Measurements from ENCODE around the gene CRYM. TPM values are rescaled to one million over a fixed set of nuclear protein-coding genes. Genes with fewer than 3 reads are reported as not detected.
A peak's percentile ranks its signal among the peaks of the same experiment; 100 is the strongest.
"Not testable (repeated sequence)": the region's sequence is repeated elsewhere in the genome, so short reads cannot be mapped to it uniquely, and the experiment has no call there.

CRYM gene
- 1 to 10 TPM; 5.3 to 9.8 TPM for polyA plus RNA-seq

DNA sequence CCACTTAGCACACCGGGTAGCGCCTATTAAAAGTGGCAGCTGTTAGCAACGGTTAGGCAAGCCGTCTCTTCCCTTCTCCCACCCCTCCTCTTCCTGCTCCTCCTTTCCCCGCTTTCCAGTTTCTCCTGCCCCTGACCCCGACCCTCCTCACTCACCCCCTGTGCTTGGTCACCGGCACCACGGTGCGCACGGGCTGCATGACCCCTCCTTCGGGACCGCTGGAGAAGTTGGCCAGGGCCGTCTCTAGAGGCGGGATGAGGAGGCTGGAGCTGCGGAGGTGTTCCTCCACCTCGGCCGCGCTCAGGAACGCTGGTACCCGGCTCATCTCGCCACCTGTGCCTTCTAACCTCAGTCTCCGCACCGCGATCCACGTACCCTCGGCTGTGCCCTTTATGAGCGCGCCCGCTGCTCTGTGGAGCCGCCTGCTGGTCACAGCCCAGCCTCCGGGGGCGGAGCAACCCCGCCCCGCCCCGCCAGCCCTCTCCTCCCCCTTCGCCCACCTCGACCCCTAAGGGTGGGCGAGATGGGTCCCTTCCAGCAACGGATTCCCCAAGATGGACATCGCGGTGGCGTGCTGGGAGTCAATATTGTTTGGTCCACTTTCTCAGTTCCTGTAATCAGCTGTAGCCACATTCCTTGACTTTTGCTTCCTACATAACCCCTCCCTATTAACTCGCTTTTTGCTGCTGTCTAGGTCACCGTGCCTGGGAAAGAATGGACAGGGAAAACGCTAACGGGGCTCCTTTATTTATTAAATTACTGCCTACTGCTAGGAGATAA lies at the start of gene CRYM:
Gene CRYM (minus strand): TSS at position 364 of the 780 bp plus-strand sequence. CDS start 39 bp downstream, at position 325.
- H3K27ac ChIP-seq (ENCODE audit: low read depth in 2 of 2, low read length in 1 of 2) = no peak within 1 kb of the TSS
- H3K27me3 ChIP-seq (ENCODE audit: control insufficient read depth in 1 of 2, insufficient read depth in 2 of 2, low read length in 2 of 2) = no peaks in the 10 kb centered on the region
- no peaks in the 10 kb centered on the region for H3K36me3 ChIP-seq (ENCODE audit: control insufficient read depth in 2 of 2, insufficient read depth in 2 of 2, low read length in 1 of 2)
- peaks cover 2 to 4% of the 10 kb centered on the region in 2 donors for H3K4me1 ChIP-seq (ENCODE audit: control insufficient read depth in 2 of 2, insufficient read depth in 2 of 2, low read length in 1 of 2)
- no peaks in the 10 kb centered on the region for H3K9me3 ChIP-seq (ENCODE audit: control insufficient read depth in 2 of 2, insufficient read depth in 1 of 2, low read depth in 1 of 2, low read length in 1 of 2)
- 1% methylated on average over 46 of the region's 46 CpGs for WGBS, 2 donors
- peak within 1 kb of the TSS; percentile 36 to 45 for H3K4me3 ChIP-seq (ENCODE audit: low read depth in 1 of 2, low read length in 2 of 2)

DNA sequence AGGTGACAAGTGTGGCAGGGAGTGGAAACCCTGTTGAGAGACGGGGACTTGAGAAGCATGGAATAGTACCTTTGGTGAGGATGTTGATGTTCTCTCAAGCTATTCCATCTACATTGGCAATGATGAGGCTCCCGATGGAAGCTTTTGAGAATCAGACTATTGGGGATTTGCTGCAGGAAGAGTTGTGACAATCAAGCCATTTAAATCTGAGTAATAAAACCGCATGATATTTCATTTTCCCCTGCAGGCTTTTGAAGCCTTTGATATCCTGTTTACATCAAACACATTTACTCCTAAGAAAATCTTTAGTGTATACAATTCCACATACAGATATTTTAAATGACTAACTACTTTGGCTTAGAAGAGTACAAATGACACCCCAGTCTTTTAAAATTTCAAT lies 49.0 kb upstream of the CRYM start:
- Histone ChIP-seq H3K36me3 (ENCODE audit: control insufficient read depth in 2 of 2, insufficient read depth in 2 of 2, low read length in 1 of 2) (no peaks in the 10 kb centered on the region), H3K4me3 (ENCODE audit: low read depth in 1 of 2, low read length in 2 of 2) (no peak overlapping the region), H3K9me3 (ENCODE audit: control insufficient read depth in 2 of 2, insufficient read depth in 1 of 2, low read depth in 1 of 2, low read length in 1 of 2) (no peaks in the 10 kb centered on the region), H3K27me3 (ENCODE audit: control insufficient read depth in 1 of 2, insufficient read depth in 2 of 2, low read length in 2 of 2) (no peaks in the 10 kb centered on the region), H3K27ac (ENCODE audit: low read depth in 2 of 2, low read length in 1 of 2) (no peak overlapping the region), H3K4me1 (ENCODE audit: control insufficient read depth in 2 of 2, insufficient read depth in 2 of 2, low read length in 1 of 2) (no peaks in the 10 kb centered on the region)
- 77 to 82% methylated on average over 3 of the region's 3 CpGs for WGBS, 2 donors

DNA sequence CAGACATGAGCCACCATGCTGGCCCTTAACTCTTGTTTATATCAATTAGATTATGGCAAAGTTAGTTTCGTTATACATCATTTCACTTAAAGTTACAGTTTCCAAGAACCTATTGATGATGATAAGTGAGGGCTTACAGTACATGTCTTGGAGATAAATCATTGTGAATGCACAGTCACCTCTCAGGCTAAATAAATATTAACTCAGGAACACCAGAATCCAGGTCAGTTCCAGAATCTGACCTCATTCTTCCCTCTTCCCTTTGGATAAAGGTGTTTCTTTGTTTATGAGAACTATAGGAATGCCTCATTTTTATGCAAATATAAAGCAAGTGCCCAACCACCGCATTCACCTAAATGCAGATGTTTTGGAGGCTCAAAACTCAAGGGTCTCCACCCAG lies 48.4 kb upstream of the CRYM start:
- no peaks in the 10 kb centered on the region for H3K4me1 ChIP-seq (ENCODE audit: control insufficient read depth in 2 of 2, insufficient read depth in 2 of 2, low read length in 1 of 2)
- H3K27me3 ChIP-seq (ENCODE audit: control insufficient read depth in 1 of 2, insufficient read depth in 2 of 2, low read length in 2 of 2) = no peaks in the 10 kb centered on the region
- no peaks in the 10 kb centered on the region for H3K9me3 ChIP-seq (ENCODE audit: control insufficient read depth in 2 of 2, insufficient read depth in 1 of 2, low read depth in 1 of 2, low read length in 1 of 2)
- 69% methylated on average over 2 of the region's 2 CpGs for WGBS, 2 donors
- no peak overlapping the region for H3K27ac ChIP-seq (ENCODE audit: low read depth in 2 of 2, low read length in 1 of 2)
- H3K36me3 ChIP-seq (ENCODE audit: control insufficient read depth in 2 of 2, insufficient read depth in 2 of 2, low read length in 1 of 2) = no peaks in the 10 kb centered on the region
- H3K4me3 ChIP-seq (ENCODE audit: low read depth in 1 of 2, low read length in 2 of 2) = no peak overlapping the region

DNA sequence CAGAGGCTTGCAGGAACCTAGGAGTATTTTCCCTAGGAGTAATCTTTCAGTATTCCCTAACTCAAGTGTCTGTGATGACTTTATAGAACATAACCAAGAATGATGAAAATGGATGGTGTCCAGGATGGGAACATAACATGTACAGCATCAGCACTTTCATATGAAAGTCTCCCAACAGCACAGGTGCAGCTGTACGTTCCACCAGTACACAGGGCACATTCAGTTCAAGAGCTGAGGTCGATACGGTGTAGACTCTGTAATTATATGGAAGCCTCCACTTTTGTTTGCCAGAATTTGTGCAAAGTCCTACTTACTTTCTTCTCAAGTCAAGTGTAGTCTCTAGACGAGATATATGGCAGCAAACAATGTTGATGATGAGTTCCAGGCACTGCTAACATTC lies 46.2 kb upstream of the CRYM start:
- H3K4me1 ChIP-seq (ENCODE audit: control insufficient read depth in 2 of 2, insufficient read depth in 2 of 2, low read length in 1 of 2) = no peaks in the 10 kb centered on the region
- no peaks in the 10 kb centered on the region for H3K9me3 ChIP-seq (ENCODE audit: control insufficient read depth in 2 of 2, insufficient read depth in 1 of 2, low read depth in 1 of 2, low read length in 1 of 2)
- H3K27ac ChIP-seq (ENCODE audit: low read depth in 2 of 2, low read length in 1 of 2) = no peak overlapping the region
- no peaks in the 10 kb centered on the region for H3K36me3 ChIP-seq (ENCODE audit: control insufficient read depth in 2 of 2, insufficient read depth in 2 of 2, low read length in 1 of 2)
- WGBS, 2 donors = 85 to 90% methylated on average over 4 of the region's 4 CpGs
- no peak overlapping the region for H3K4me3 ChIP-seq (ENCODE audit: low read depth in 1 of 2, low read length in 2 of 2)
- H3K27me3 ChIP-seq (ENCODE audit: control insufficient read depth in 1 of 2, insufficient read depth in 2 of 2, low read length in 2 of 2) = no peaks in the 10 kb centered on the region

DNA sequence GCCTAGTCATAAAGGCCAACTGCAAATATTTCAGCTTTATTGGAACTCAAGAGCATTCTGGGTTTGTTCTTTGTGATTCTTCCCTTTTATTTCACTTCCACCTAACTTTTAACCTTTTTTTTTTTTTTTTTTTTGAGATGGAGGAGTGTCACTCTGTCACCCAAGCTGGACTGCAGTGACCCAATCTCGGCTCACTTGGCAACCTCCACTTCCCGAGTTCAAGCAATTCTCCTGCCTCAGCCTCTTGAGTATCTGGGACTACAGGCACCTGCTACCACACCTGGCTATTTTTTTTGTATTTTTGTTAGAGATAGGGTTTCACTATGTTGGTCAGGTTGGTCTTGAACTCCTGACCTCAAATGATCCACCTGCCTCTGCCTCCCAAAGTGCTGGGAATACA lies 44.2 kb upstream of the CRYM start:
- not testable (repeated sequence) for H3K36me3 ChIP-seq (ENCODE audit: control insufficient read depth in 2 of 2, insufficient read depth in 2 of 2, low read length in 1 of 2); H3K9me3 ChIP-seq (ENCODE audit: control insufficient read depth in 2 of 2, insufficient read depth in 1 of 2, low read depth in 1 of 2, low read length in 1 of 2); H3K4me1 ChIP-seq (ENCODE audit: control insufficient read depth in 2 of 2, insufficient read depth in 2 of 2, low read length in 1 of 2); H3K27me3 ChIP-seq (ENCODE audit: control insufficient read depth in 1 of 2, insufficient read depth in 2 of 2, low read length in 2 of 2); H3K27ac ChIP-seq (ENCODE audit: low read depth in 2 of 2, low read length in 1 of 2); H3K4me3 ChIP-seq (ENCODE audit: low read depth in 1 of 2, low read length in 2 of 2)
- WGBS, 2 donors = 90 to 92% methylated on average over 2 of the region's 2 CpGs

DNA sequence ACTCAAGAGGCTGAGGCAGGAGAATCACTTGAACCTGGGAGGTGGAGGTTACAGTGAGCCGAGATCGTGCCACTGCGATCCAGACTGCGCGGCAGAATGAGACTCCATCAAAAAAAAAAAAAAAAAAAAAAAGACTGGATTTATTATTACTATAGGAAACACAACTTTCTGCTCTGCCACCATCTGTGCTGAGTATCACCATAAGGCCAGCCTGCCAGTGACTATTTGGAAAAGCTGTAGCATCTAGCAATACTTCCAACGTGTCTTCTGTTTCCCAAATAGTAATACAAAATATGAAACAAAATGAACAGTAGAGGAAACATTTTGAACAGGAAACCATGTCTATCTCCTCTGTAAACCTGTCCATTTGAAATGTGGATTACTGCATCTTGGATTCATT lies 43.6 kb upstream of the CRYM start:
- WGBS, 2 donors = 95 to 98% methylated on average over 6 of the region's 6 CpGs
- H3K4me3 ChIP-seq (ENCODE audit: low read depth in 1 of 2, low read length in 2 of 2) = no peak overlapping the region

DNA sequence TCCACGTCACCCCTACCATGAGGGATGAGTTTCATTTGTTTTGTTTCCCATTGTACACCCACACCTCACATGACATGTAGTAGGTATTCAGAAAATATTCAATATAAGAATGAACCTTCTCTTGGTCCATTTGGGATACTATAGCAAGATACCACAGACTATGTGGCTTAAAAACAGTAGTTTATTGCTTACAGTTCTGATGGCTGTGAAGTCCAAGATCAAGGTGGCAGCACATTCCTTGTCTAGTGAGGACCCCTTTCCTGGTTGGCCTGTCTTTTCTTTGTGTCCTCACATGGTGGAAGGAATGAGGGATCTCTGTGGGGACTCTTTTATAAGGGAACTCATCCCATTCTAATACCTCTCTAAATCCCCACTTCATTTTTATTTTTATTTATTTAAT lies 36.2 kb upstream of the CRYM start:
- 87 to 97% methylated on average over 1 of the region's 1 CpG for WGBS, 2 donors
- no peaks in the 10 kb centered on the region for H3K4me1 ChIP-seq (ENCODE audit: control insufficient read depth in 2 of 2, insufficient read depth in 2 of 2, low read length in 1 of 2)
- H3K9me3 ChIP-seq (ENCODE audit: control insufficient read depth in 2 of 2, insufficient read depth in 1 of 2, low read depth in 1 of 2, low read length in 1 of 2) = no peaks in the 10 kb centered on the region
- no peaks in the 10 kb centered on the region for H3K36me3 ChIP-seq (ENCODE audit: control insufficient read depth in 2 of 2, insufficient read depth in 2 of 2, low read length in 1 of 2)
- no peaks in the 10 kb centered on the region for H3K27me3 ChIP-seq (ENCODE audit: control insufficient read depth in 1 of 2, insufficient read depth in 2 of 2, low read length in 2 of 2)
- H3K27ac ChIP-seq (ENCODE audit: low read depth in 2 of 2, low read length in 1 of 2) = no peak overlapping the region
- no peak overlapping the region for H3K4me3 ChIP-seq (ENCODE audit: low read depth in 1 of 2, low read length in 2 of 2)

More for the DNA sequence above, 43.6 kb upstream of the CRYM start:
- Histone ChIP-seq H3K27ac (ENCODE audit: low read depth in 2 of 2, low read length in 1 of 2) (no peak overlapping the region), H3K36me3 (ENCODE audit: control insufficient read depth in 2 of 2, insufficient read depth in 2 of 2, low read length in 1 of 2) (no peaks in the 10 kb centered on the region), H3K9me3 (ENCODE audit: control insufficient read depth in 2 of 2, insufficient read depth in 1 of 2, low read depth in 1 of 2, low read length in 1 of 2) (no peaks in the 10 kb centered on the region), H3K27me3 (ENCODE audit: control insufficient read depth in 1 of 2, insufficient read depth in 2 of 2, low read length in 2 of 2) (no peaks in the 10 kb centered on the region), H3K4me1 (ENCODE audit: control insufficient read depth in 2 of 2, insufficient read depth in 2 of 2, low read length in 1 of 2) (no peaks in the 10 kb centered on the region)

DNA sequence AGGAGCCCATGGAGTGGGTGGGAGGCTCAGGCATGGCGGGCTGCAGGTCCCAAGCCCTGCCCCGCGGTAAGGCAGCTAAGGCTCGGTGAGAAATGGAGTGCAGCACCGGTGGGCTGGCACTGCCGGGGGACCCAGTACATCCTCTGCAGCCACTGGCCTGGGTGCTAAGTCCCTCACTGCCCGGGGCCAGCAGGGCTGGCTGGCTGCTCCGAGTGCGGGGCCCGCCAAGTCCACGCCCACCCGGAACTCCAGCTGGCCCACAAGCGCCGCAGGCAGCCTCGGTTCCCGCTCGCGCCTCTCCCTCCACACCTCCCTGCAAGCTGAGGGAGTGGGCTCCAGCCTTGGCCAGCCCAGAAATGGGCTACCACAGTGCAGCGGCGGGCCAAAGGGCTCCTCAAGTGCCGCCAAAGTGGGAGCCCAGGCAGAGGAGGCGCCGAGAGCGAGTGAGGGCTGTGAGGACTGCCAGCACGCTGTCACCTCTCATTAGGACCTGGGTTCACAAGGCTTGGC lies 34.8 kb upstream of the CRYM start:
- not testable (repeated sequence) for H3K27ac ChIP-seq (ENCODE audit: low read depth in 2 of 2, low read length in 1 of 2); H3K9me3 ChIP-seq (ENCODE audit: control insufficient read depth in 2 of 2, insufficient read depth in 1 of 2, low read depth in 1 of 2, low read length in 1 of 2); H3K4me3 ChIP-seq (ENCODE audit: low read depth in 1 of 2, low read length in 2 of 2); H3K36me3 ChIP-seq (ENCODE audit: control insufficient read depth in 2 of 2, insufficient read depth in 2 of 2, low read length in 1 of 2); H3K4me1 ChIP-seq (ENCODE audit: control insufficient read depth in 2 of 2, insufficient read depth in 2 of 2, low read length in 1 of 2); H3K27me3 ChIP-seq (ENCODE audit: control insufficient read depth in 1 of 2, insufficient read depth in 2 of 2, low read length in 2 of 2)
- WGBS, 2 donors = 95 to 97% methylated on average over 16 to 25 of the region's 25 CpGs

DNA sequence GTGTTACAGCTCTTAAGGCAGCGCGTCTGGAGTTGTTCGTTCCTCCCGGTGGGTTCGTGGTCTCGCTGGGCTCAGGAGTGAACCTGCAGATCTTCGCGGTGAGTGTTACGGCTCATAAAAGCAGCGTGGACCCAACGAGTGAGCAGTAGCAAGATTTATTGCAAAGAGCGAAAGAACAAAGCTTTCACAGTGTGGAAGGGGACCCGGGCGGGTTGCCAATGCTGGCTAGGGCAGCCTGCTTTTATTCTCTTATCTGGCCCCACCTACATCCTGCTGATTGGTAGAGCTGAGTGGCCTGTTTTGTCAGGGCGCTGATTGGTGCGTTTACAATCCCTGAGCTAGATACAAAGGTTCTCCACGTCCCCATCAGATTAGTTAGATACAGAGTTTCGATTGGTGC lies 34.0 kb upstream of the CRYM start:
- not testable (repeated sequence) for H3K4me1 ChIP-seq (ENCODE audit: control insufficient read depth in 2 of 2, insufficient read depth in 2 of 2, low read length in 1 of 2); H3K36me3 ChIP-seq (ENCODE audit: control insufficient read depth in 2 of 2, insufficient read depth in 2 of 2, low read length in 1 of 2); H3K27ac ChIP-seq (ENCODE audit: low read depth in 2 of 2, low read length in 1 of 2); H3K27me3 ChIP-seq (ENCODE audit: control insufficient read depth in 1 of 2, insufficient read depth in 2 of 2, low read length in 2 of 2); H3K4me3 ChIP-seq (ENCODE audit: low read depth in 1 of 2, low read length in 2 of 2); H3K9me3 ChIP-seq (ENCODE audit: control insufficient read depth in 2 of 2, insufficient read depth in 1 of 2, low read depth in 1 of 2, low read length in 1 of 2)
- 93 to 96% methylated on average over 18 of the region's 18 CpGs for WGBS, 2 donors

DNA sequence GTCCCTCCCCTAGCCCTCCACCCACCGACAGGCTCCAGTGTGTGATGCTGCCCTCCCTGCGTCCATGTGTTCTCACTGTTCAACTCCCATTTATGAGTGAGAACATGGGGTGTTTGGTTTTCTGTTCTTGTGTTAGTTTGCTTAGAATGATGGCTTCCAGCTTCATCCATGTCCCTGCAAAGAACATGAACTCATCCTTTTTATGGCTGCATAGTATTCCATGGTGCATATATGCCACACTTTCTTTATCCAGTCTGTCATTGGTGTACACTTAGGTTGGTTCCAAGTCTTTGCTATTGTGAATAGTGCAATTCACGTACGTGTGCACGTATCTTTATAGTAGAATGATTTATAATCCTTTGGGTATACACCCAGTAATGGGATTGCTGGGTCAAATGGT lies 28.6 kb upstream of the CRYM start:
- not testable (repeated sequence) for H3K4me3 ChIP-seq (ENCODE audit: low read depth in 1 of 2, low read length in 2 of 2); H3K36me3 ChIP-seq (ENCODE audit: control insufficient read depth in 2 of 2, insufficient read depth in 2 of 2, low read length in 1 of 2); H3K27me3 ChIP-seq (ENCODE audit: control insufficient read depth in 1 of 2, insufficient read depth in 2 of 2, low read length in 2 of 2); H3K4me1 ChIP-seq (ENCODE audit: control insufficient read depth in 2 of 2, insufficient read depth in 2 of 2, low read length in 1 of 2); H3K27ac ChIP-seq (ENCODE audit: low read depth in 2 of 2, low read length in 1 of 2); H3K9me3 ChIP-seq (ENCODE audit: control insufficient read depth in 2 of 2, insufficient read depth in 1 of 2, low read depth in 1 of 2, low read length in 1 of 2)
- WGBS, 2 donors = 96% methylated on average over 5 of the region's 5 CpGs
